HG02973 (cell line): ENCODE results near the gene U2AF1.
"Not testable (repeated sequence)": the region's sequence is repeated elsewhere in the genome, so short reads cannot be mapped to it uniquely, and the experiment has no call there.

Experiments used
- ATAC-seq: cut with Tn5 transposase; IDR thresholded peaks from one replicate; pipeline ENCODE4 v1.9.1; 2021; ENCODE audit warnings: moderate library complexity; ENCODE audit not compliant: unreplicated experiment

Gene U2AF1

DNA sequence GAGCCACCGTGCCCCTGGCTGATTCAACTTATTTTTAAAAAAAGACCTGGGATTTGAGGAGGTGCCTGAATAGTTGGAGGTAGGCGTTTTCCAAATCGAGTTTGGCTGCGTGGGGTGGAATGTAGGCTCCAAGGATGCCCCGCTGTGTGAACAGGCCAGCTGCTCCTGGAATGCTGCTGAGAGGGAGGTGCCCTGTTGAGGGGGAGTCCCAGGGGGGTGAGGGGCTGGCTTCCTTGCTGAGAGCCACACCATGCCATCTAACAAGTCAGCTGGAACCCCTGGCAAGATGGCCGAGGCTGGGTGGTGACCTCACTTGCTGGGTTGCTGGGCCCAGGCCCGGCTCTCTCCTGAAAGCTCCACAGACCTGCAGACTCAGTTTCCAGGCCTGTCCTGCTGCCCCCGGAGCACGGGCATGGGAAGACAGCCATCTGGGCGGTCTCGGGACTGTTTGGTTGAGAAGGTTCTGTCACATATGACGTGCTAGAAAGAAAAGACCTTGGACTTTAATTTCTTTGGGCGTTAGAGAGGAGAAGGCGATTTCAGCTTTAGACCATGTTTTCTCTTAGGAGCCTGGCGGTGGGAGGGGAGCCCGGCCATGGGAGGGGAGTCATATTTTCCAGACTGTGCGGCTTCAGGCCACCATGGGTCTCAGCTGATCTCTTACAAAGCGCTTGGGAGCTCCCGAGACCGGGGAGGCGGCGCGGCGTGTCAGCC lies 24.6 kb downstream of the U2AF1 start:
- ATAC-seq, result not testable (repeated sequence)

DNA sequence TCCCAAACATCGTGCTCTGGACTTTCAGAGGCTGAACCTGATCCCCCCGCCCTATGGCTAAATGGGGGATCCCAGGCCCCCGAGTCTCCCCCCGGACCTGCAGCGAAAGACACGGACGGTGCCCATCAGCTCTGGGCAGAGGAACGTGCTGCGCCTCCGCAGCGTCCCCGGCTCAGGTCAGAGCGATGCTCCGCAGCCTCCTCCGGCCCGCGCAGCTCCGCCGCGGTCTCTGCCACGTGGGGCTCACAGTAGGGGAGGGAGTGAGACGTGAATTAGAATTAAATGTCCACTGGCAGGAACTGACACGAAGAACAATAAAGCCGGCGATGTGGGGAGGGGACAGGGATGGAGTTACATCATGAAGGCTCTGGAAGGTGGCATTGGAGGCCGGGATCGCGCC lies 30.7 kb downstream of the U2AF1 start:
- not testable (repeated sequence) for ATAC-seq

DNA sequence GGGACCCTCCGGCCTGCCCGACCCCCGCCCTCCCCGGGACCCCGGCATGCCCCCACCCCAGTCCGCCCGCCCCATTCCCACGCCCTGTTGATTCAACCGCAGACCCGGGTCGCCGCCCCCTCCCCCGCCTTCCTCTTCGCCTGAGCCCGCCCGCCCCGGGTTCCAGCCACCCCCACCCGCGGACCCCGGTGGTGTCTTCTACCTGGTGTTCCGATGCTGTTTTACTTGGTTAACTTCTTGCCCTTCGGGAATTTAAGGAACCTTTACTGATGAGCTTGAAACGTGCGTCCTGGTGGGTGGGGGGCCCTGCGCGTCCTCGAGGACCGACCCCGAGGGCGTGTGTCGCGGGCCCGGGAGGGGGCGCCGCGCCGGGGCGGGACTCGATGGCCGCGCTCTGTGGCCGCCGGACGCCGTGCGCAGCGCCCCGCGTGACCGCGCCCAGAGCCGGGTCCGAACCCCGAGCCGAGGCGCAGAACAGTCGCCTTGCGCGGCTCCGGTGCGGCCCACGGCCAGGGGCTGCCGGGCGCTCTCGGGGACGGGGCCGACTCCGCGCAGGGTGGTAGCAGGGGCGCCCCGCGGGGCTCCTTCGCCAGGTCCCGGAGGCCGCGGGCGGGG lies 31.2 kb downstream of the U2AF1 start:
- not testable (repeated sequence) for ATAC-seq

DNA sequence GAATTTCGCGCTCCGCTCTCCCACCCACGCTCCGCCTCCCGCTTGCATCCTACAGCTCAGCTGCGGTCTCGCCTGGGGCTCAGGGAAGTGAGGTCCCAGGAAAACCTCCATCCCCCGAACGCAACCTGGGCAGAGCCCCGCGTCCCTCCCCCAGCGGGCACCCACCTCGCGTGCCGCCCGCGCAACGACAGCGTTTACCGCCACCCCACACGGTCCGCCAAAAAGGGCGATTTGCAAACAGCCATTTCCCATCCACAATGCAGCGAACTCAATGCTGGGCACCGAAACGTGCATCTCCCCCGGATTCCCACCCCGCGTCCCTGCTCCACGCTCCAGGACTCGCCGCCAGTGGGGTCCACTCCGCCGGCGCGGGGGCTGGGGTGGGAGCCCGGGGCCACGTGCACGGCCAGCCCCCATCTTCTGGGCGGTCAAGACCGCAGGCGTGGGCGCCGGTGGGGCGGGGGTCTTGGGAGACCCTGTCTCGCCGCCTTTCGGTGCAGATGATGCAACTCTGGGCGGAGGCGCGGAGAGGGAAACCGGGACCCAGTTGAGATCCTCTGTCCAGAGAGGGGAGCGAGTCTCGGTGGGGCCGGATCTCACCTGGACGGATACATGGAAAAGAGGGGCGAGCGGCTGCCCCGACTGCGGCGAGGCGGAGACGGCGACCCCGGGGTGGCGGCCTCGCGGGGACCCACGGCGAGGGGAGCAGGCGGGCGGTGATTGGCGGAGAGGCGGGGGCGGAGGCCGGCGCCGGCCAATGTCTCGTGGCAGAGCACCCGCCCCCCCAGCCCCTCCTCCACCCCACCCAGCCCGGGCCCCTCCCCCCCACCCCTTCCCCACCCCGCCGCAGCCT lies 32.0 kb downstream of the U2AF1 start, which contains the start of gene CBS:
CBS (minus strand) TSS at position 666 of the 853 bp plus-strand sequence. CDS start 3,642 bp downstream, outside the sequence.
- not testable (repeated sequence) for ATAC-seq

DNA sequence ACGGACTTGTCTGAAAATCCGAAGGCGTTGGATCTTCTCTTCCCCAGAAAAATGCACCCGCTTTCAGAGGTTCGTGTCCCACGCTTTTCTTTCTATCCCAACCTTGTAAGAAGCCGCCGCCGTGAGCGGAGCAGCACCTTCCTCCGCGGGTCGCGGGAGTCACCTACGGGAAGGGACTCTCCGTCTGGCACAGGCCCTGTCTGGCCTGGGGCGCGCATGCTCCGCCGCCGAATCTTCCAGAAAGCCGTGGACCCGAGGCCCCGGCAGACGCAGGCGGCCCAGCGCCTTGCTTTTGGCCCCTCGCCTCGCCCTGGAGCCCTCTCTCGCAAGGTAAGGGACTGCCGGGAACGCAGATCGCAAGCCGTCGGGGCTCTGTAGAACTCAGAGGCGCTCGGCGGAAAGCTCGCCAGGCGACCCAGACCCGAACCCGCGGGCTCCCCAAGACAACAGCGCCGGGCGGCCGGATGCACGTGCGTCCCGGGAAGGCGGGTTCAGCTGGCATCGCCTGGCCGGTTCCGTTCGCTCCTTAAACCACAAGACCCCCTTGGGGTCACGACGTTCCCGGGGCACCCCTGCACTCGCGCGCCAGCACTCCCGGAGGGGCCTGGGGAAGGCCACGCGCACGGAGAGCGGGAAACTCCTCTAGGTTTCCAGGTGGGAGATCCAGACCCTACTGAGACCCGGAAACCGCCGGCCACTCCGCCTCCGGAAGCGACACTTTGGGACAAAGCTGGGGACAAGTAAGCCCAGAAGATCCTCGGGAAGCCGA lies 32.8 kb downstream of the U2AF1 start:
- not testable (repeated sequence) for ATAC-seq

DNA sequence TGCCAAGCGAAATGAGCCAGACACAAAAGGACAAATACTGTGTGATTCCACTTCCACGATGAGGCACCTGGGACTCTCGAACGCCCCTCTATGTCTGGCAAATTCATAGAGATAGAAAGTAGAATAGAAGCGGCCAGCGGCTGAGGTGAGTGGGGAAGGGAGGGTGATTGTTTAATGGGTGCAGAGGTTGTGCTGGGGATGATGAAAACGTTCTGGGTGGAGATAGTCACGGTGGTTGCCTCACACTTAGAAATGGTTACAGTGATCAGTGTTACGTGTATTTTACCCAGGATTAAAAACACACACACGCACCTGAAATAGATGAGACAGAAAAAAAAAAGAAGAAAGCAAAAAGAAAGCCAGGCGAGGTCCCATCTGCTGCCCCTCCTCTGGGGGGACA lies 34.6 kb downstream of the U2AF1 start:
- not testable (repeated sequence) for ATAC-seq

DNA sequence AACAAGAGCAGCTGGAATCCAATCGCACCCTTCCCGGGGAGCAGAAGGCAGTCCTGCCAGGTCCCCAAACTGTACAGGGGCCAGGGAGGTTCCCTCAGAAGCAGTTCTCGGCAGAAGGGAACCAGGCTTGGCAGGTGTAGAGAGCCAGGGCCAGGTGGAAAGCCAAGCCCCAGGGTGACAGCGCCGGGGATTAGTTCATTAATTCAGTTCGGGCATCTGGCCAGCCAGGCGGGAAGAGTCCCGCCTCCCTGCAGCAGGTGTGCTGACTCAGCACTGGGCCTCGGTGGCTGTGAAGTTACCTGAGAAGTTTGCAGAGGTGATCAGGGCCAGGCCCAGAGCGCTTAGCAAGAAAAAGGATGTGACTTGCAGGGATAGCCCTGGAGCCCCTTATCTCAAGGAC lies 37.7 kb downstream of the U2AF1 start:
- ATAC-seq, result not testable (repeated sequence)

DNA sequence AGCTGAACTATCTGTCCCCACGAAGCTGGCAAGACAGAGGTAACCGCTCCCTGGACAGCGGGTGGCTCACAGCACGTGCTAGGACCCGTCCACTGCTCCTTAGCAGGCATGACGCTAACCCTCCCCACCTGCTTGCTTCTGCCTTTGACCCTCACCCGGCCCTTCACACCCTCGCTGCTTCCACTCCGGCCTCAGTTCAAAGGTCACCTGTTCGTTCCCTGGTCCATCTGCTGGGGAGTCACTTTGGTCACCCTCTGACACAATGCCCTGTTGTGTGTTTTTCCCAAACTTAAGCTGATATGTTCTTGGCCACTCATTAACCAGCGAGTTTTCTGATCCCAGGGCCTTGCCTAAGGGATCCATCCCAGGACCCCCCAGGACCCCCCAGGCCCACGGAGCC lies 39.3 kb downstream of the U2AF1 start:
- ATAC-seq, result not testable (repeated sequence)

DNA sequence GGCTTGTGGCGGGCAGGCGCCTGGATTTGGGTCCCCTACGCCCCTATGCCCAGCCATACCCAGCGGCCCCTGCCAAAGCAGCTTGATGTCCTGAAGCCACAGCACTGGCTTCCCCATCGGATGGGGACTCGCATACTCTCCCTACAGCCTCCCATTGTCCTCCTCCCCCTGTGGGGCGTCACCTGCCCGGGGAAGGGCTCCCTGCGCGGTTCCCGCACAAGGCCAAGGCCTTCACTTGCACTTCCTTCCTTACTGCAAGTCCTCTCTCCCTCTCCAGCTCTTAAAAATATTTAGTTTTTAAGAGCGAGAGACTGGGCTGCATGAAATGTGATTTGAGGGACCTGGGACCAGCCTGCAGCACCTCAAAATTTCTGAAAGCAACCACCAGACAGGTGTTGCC lies 40.7 kb downstream of the U2AF1 start:
- not testable (repeated sequence) for ATAC-seq

DNA sequence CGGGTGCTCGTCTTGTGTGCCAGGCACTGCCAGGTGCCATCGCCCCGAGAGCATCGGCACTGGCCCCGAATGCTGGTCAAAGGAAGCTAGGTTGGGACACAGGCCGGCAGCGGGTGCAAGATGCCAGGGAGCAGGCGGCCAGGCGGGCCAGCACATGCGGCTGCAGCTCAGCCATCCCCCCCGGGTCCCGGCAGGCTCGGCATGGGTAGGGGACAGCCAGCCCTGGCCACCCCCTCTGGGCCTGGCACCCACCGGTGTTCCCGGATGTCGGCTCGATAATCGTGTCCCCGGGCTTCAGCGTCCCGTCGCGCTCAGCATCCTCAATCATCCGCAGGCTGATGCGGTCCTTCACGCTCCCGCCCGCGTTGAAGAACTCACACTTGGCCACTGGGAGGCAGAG lies 41.4 kb downstream of the U2AF1 start:
- not testable (repeated sequence) for ATAC-seq

DNA sequence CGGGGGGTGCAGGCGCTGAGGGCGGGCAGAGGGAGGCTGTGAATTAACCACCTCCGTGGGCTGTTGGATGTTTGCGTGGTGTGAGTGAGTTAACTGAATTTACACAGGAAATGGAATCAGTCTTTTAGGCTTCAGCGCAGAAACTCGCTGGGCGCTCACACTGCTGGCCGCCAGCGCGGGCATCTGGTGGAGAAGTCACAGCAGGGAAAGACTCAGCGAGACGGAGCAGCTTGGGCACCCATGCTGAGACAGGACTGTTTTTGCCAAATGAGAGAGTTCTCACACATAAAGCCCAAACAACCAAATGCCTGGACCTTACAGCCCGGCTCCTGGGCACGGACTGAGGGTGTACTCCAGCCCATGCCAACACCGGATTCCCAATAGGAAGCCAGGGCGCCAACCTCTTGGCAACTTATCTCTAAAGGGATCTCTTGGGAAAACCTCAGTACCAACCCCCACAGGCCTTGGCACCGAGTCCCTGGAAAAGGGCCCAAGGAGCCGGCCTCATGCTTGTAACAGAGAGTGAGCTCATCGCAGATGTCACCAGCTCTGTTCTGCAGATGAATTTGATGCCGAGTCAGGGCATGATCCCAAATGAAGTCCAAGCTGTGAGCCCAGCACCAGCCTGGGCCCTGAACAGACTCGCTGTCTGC lies 43.0 kb downstream of the U2AF1 start:
- not testable (repeated sequence) for ATAC-seq

DNA sequence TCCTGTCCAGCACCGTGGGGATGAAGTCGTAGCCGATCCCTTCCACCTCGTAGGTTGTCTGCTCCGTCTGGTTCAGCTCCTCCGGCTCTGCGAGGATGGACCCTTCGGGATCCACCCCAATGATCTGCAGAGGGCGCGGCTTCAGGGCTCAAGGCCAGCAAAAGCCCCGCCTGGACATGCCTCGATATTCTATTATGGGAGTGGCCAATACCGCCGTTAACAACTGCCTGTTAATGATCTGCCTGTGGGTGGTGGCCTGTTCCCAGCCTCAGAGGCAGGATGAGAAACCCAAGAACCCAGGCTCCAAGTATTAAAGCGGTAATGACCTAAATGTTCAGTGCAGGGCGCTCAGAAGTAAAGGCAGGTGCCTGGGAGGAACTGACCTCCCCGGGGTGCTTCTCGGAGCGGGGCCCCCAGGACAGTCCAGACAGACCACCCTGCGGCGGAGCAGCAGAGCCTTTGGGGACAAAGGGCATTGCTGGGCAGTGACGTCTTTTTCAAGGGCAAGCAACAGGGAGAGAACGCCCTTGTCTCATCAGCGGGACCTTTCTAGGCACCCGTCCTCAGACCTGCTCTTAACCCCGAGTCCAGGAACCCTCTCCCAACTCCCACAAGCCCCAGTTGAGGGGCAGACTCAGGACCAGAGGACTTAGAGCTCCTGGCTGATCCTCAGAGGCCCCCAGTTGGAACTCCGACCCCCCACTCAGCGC lies 44.3 kb downstream of the U2AF1 start:
- not testable (repeated sequence) for ATAC-seq

DNA sequence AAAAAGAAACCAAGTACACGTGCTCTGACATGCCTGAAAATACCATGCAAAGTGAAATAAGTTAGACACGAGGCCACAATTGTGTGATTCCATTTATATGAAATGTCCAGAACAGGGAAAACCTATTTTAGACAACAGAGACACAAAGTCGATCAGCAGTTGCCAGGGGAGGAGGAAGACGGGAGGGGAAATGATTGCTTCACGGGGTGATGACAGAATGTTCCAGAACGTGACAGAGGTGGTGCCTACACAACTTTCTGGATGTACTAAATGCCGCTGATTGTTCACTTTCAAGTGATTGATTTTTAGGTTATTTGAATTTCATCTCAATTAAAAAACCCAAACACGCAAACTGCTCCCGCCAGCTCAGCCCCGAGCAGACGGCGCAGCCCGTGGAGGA lies 54.3 kb downstream of the U2AF1 start:
- not testable (repeated sequence) for ATAC-seq

DNA sequence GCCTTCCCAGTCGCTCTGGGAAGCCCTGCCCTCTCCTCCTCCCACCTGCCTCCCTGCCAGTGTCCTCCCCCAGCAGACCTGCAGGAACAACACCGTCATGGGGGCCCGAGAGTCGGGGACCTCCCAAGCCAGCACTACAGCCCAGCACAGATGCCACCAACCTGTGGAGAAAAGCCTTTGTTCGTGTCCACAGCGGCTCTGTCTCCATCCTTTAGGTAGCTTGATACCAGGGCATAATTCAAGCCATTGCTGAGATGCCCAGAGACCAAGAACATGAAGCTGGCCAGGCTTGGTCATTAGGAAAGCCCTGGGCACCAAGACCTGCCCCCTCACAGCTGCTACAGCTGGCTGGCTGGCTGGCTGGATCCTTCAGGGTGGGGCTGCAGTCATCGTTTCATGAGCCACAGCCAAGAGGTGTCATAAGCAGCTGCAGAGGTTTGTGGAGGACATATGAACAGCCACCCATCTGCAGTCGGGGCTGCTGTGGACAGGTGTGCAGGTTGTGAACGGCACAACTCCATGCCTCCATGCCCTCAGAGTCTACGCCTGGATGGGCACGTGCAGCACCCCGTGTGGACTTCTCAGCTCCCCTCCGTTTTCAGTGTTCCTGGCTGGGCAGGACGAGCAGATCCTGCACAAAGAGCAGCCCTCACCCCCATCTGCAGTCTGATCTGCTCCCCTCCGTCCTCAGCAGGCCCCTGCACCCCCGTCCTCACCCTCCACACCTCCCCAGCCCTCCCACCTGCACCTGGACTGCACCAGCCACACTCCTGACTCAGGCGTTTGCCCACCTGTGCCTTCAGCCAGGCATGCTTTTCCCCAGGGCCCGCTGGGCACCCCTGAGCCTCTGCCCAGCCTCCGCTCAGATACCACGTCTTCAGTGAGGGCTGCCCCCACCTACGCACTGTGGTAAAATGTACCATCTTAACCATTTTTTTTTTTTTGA lies 61.2 kb downstream of the U2AF1 start:
- not testable (repeated sequence) for ATAC-seq

DNA sequence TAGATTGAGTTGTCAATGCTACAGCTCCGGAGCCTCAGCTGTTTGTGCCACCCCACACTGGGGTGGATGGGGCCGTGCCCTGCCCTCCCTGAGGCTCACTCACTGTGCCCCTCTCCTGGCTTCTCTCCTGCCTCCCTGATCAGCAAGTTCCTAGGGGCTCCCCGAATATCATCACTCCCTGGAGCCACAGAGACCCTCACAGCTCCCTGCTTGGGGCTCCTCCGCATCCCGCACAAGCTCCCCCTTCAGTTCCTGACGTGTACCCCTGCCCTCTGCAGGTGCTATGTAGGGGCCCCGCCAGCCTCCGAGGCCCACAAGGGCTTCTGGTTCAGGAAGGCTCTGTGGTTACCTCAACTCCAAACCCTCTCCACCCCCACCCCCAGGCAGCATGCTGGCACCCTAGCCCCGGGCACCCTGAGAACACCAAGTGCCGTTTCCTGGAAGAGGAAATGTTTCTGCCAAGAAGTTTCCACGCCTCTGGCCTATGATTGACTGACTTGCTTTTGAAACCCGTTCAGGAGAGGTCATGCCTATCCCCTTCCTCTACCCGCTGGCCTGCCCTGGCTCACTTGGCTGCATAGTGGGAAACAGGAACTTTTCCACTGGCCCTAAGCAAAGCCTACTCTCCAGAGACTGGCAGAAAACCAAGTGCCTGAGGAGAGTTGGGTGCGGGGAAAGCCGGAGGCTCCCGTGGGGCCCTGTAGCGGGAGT lies 62.0 kb downstream of the U2AF1 start:
- ATAC-seq, result not testable (repeated sequence)

DNA sequence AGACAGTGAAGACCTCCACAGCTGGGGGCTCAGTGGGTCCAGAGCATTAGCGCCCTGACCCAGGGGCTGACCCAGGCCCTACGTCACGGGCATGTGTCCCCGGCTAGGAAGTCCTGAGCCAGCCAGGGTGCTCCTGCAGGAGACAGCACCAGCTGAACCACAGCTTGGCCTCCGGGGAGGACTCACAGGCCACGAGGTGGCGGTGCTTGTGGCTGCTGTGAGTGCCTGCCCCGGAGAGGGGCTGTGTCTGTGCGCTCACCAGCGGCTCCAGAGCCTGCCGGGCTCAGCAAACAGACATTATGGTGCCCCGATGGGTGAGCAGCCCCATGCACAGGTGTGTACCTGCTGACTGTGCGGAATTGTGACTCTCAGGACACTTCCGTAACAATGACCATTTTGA lies 62.8 kb downstream of the U2AF1 start:
- not testable (repeated sequence) for ATAC-seq

DNA sequence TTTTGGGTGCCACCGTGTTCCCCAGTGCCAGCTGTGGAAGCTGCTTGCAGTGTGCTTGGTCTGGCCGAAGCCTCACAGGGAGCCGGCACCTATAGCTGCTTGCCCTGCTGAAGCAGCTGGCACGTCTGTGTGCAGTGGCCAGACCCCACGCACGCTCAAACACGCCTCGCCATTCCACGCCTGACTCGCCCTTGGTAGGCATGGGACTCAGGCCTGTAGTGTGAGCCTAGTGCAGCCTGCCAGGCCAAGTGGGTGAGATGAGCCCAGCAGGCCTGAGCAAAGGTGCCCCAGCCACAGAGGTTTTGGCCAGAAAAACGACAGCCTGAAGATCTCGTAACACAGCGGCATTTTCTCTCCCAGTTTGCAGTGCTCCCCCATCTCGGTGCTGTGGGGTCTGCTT lies 64.1 kb downstream of the U2AF1 start:
- not testable (repeated sequence) for ATAC-seq
